ENCODE results near the gene MGAT1.
"Not testable (repeated sequence)": the region's sequence is repeated elsewhere in the genome, so short reads cannot be mapped to it uniquely, and the experiment has no call there.

The MGAT1 gene

GRCh38 chr5:180783340-180784052, 19.1 kb downstream of the MGAT1 start:
- H3K4me1 ChIP-seq (ENCODE audit: insufficient read depth, low read length): peaks cover 29% of the 10 kb centered on the region
- H3K27me3 ChIP-seq (ENCODE audit: insufficient read depth, low read length): no peaks in the 10 kb centered on the region
- no peak overlapping the region for H3K4me3 ChIP-seq (ENCODE audit: low read length)
- no peaks in the 10 kb centered on the region for H3K36me3 ChIP-seq (ENCODE audit: insufficient read depth, low read length)
- no peaks in the 10 kb centered on the region for H3K9me3 ChIP-seq (ENCODE audit: low read length)
- H2AFZ ChIP-seq (ENCODE audit: low read depth, low read length): no peak overlapping the region

GRCh38 chr5:180782748-180783147, 19.9 kb downstream of the MGAT1 start:
- H3K9me3 ChIP-seq (ENCODE audit: low read length): no peaks in the 10 kb centered on the region
- no peak overlapping the region for H3K4me3 ChIP-seq (ENCODE audit: low read length)
- H3K36me3 ChIP-seq (ENCODE audit: insufficient read depth, low read length): no peaks in the 10 kb centered on the region

GRCh38 chr5:180781900-180782326, 20.7 kb downstream of the MGAT1 start:
- not testable (repeated sequence) for H3K36me3 ChIP-seq (ENCODE audit: insufficient read depth, low read length); H3K27me3 ChIP-seq (ENCODE audit: insufficient read depth, low read length); H2AFZ ChIP-seq (ENCODE audit: low read depth, low read length); H3K4me3 ChIP-seq (ENCODE audit: low read length); H3K9me3 ChIP-seq (ENCODE audit: low read length)
- H3K4me1 ChIP-seq (ENCODE audit: insufficient read depth, low read length): peaks cover 20% of the 10 kb centered on the region

More at GRCh38 chr5:180782748-180783147, 19.9 kb downstream of the MGAT1 start:
- no peaks in the 10 kb centered on the region for H3K27me3 ChIP-seq (ENCODE audit: insufficient read depth, low read length)
- H3K4me1 ChIP-seq (ENCODE audit: insufficient read depth, low read length): peaks cover 28% of the 10 kb centered on the region
- H2AFZ ChIP-seq (ENCODE audit: low read depth, low read length): no peak overlapping the region

GRCh38 chr5:180779985-180780610, 22.5 kb downstream of the MGAT1 start:
- H3K36me3 ChIP-seq (ENCODE audit: insufficient read depth, low read length): no peaks in the 10 kb centered on the region

GRCh38 chr5:180777475-180777874, 25.1 kb downstream of the MGAT1 start:
- Histone ChIP-seq H3K27me3 (ENCODE audit: insufficient read depth, low read length) (no peaks in the 10 kb centered on the region), H2AFZ (ENCODE audit: low read depth, low read length) (no peak overlapping the region), H3K4me3 (ENCODE audit: low read length) (no peak overlapping the region), H3K36me3 (ENCODE audit: insufficient read depth, low read length) (no peaks in the 10 kb centered on the region), H3K9me3 (ENCODE audit: low read length) (no peaks in the 10 kb centered on the region), H3K4me1 (ENCODE audit: insufficient read depth, low read length) (no peaks in the 10 kb centered on the region)

More at GRCh38 chr5:180779985-180780610, 22.5 kb downstream of the MGAT1 start:
- Histone ChIP-seq H3K4me3 (ENCODE audit: low read length) (no peak overlapping the region), H3K9me3 (ENCODE audit: low read length) (no peaks in the 10 kb centered on the region), H3K4me1 (ENCODE audit: insufficient read depth, low read length) (peaks cover 2% of the 10 kb centered on the region), H2AFZ (ENCODE audit: low read depth, low read length) (no peak overlapping the region), H3K27me3 (ENCODE audit: insufficient read depth, low read length) (no peaks in the 10 kb centered on the region)

GRCh38 chr5:180776376-180776775, 26.2 kb downstream of the MGAT1 start:
- Histone ChIP-seq H3K36me3 (ENCODE audit: insufficient read depth, low read length) (no peaks in the 10 kb centered on the region), H3K27me3 (ENCODE audit: insufficient read depth, low read length) (no peaks in the 10 kb centered on the region), H3K4me1 (ENCODE audit: insufficient read depth, low read length) (no peaks in the 10 kb centered on the region), H2AFZ (ENCODE audit: low read depth, low read length) (no peak overlapping the region), H3K9me3 (ENCODE audit: low read length) (no peaks in the 10 kb centered on the region), H3K4me3 (ENCODE audit: low read length) (no peak overlapping the region)

GRCh38 chr5:180775624-180776023, 27.0 kb downstream of the MGAT1 start:
- Histone ChIP-seq H3K4me3 (ENCODE audit: low read length) (no peak overlapping the region), H3K36me3 (ENCODE audit: insufficient read depth, low read length) (no peaks in the 10 kb centered on the region), H3K9me3 (ENCODE audit: low read length) (no peaks in the 10 kb centered on the region), H3K27me3 (ENCODE audit: insufficient read depth, low read length) (no peaks in the 10 kb centered on the region), H2AFZ (ENCODE audit: low read depth, low read length) (no peak overlapping the region), H3K4me1 (ENCODE audit: insufficient read depth, low read length) (no peaks in the 10 kb centered on the region)

GRCh38 chr5:180771839-180772238, 30.8 kb downstream of the MGAT1 start:
- Histone ChIP-seq H2AFZ (ENCODE audit: low read depth, low read length) (no peak overlapping the region), H3K27me3 (ENCODE audit: insufficient read depth, low read length) (no peaks in the 10 kb centered on the region), H3K4me3 (ENCODE audit: low read length) (no peak overlapping the region), H3K9me3 (ENCODE audit: low read length) (no peaks in the 10 kb centered on the region), H3K36me3 (ENCODE audit: insufficient read depth, low read length) (no peaks in the 10 kb centered on the region), H3K4me1 (ENCODE audit: insufficient read depth, low read length) (no peaks in the 10 kb centered on the region)

- no peaks in the 10 kb centered on the region for H3K9me3 ChIP-seq (ENCODE audit: low read length)
- H3K36me3 ChIP-seq (ENCODE audit: insufficient read depth, low read length): no peaks in the 10 kb centered on the region
- no peak overlapping the region for H3K4me3 ChIP-seq (ENCODE audit: low read length)
Observed at GRCh38 chr5:180769821-180770220, 32.8 kb downstream of the MGAT1 start.

GRCh38 chr5:180755601-180756000, 47.0 kb downstream of the MGAT1 start:
- Histone ChIP-seq H3K27me3 (ENCODE audit: insufficient read depth, low read length) (peaks cover 2% of the 10 kb centered on the region), H3K36me3 (ENCODE audit: insufficient read depth, low read length) (no peaks in the 10 kb centered on the region), H2AFZ (ENCODE audit: low read depth, low read length) (no peak overlapping the region), H3K4me3 (ENCODE audit: low read length) (no peak overlapping the region), H3K9me3 (ENCODE audit: low read length) (no peaks in the 10 kb centered on the region), H3K4me1 (ENCODE audit: insufficient read depth, low read length) (no peaks in the 10 kb centered on the region)

More at GRCh38 chr5:180769821-180770220, 32.8 kb downstream of the MGAT1 start:
- H3K27me3 ChIP-seq (ENCODE audit: insufficient read depth, low read length): no peaks in the 10 kb centered on the region
- no peaks in the 10 kb centered on the region for H3K4me1 ChIP-seq (ENCODE audit: insufficient read depth, low read length)
- H2AFZ ChIP-seq (ENCODE audit: low read depth, low read length): no peak overlapping the region

GRCh38 chr5:180744253-180744652, 58.4 kb downstream of the MGAT1 start:
- H3K36me3 ChIP-seq (ENCODE audit: insufficient read depth, low read length): no peaks in the 10 kb centered on the region
- no peak overlapping the region for H2AFZ ChIP-seq (ENCODE audit: low read depth, low read length)
- H3K4me1 ChIP-seq (ENCODE audit: insufficient read depth, low read length): no peaks in the 10 kb centered on the region
- no peak overlapping the region for H3K4me3 ChIP-seq (ENCODE audit: low read length)
- H3K9me3 ChIP-seq (ENCODE audit: low read length): no peaks in the 10 kb centered on the region
- peaks cover 17% of the 10 kb centered on the region for H3K27me3 ChIP-seq (ENCODE audit: insufficient read depth, low read length)

- Histone ChIP-seq H3K9me3 (ENCODE audit: low read length) (no peaks in the 10 kb centered on the region), H3K27me3 (ENCODE audit: insufficient read depth, low read length) (peaks cover 16% of the 10 kb centered on the region), H2AFZ (ENCODE audit: low read depth, low read length) (no peak overlapping the region), H3K4me3 (ENCODE audit: low read length) (no peak overlapping the region), H3K36me3 (ENCODE audit: insufficient read depth, low read length) (no peaks in the 10 kb centered on the region), H3K4me1 (ENCODE audit: insufficient read depth, low read length) (no peaks in the 10 kb centered on the region)
Observed at GRCh38 chr5:180742727-180743126, 59.9 kb downstream of the MGAT1 start.

- not testable (repeated sequence) for H3K9me3 ChIP-seq (ENCODE audit: low read length); H3K4me3 ChIP-seq (ENCODE audit: low read length); H3K4me1 ChIP-seq (ENCODE audit: insufficient read depth, low read length); H3K36me3 ChIP-seq (ENCODE audit: insufficient read depth, low read length); H2AFZ ChIP-seq (ENCODE audit: low read depth, low read length)
- peaks cover 14% of the 10 kb centered on the region for H3K27me3 ChIP-seq (ENCODE audit: insufficient read depth, low read length)
Observed at GRCh38 chr5:180740953-180741352, 61.7 kb downstream of the MGAT1 start.
